Body of pancreas (tissue), 4 donors: ENCODE data around the gene PI4K2B. TPM values are rescaled to one million over a fixed set of nuclear protein-coding genes. Genes with fewer than 3 reads are reported as not detected.
A peak's percentile ranks its signal among the peaks of the same experiment; 100 is the strongest.

Experiments
- ATAC-seq: fragments of 150-250 bp; one replicate; pipeline ENCODE4 v1.9.1; 2016
- DNase-seq, 4 donors: peaks; one replicate each; pipeline ENCODE4 v3.0.0-alpha.2; 2019
- H3K27ac ChIP-seq, 4 donors: fragments of 200-600 bp; sonication (generic); 1 replicate in 3 of 4; 2 replicates in 1 of 4; pipeline versions ENCODE4 v1.5.1 to v1.6.1; 2016 to 2019; ENCODE audit warnings: mild to moderate bottlenecking in 1 of 4, mixed read lengths in 1 of 4, moderate library complexity in 1 of 4
- H3K27me3 ChIP-seq, 2 donors: fragments of 200-600 bp; sonication (generic); one replicate each; pipeline ENCODE4 v1.6.0; 2016; ENCODE audit warnings: mild to moderate bottlenecking in 1 of 2
- H3K36me3 ChIP-seq, 2 donors: fragments of 200-600 bp; sonication (generic); replicated peaks in 1 of 2; 2 replicates each; pipeline ENCODE4 v1.5.1; 2016; ENCODE audit warnings: low read depth in 2 of 2; ENCODE audit not compliant: insufficient read depth in 1 of 2
- H3K4me1 ChIP-seq: fragments of 200-600 bp; sonication (generic); one replicate; pipeline ENCODE4 v1.6.0; 2016
- H3K4me3 ChIP-seq, 2 donors: fragments of 200-600 bp; sonication (generic); 1 replicate in 1 of 2; 2 replicates in 1 of 2; pipeline ENCODE4 v1.5.1; 2016 to 2019
- H3K9me3 ChIP-seq, 3 donors: fragments of 200-600 bp; sonication (generic); 1 replicate in 2 of 3; 2 replicates in 1 of 3; pipeline ENCODE4 v1.5.1; 2016
- CTCF ChIP-seq, 7 experiments: fragments of 450-650 bp in 4 of 7; fragments of 200-600 bp in 3 of 7; sonication (generic) in 3 of 7; IDR thresholded peaks; one replicate each; pipeline ENCODE4 v1.5.1; 2016 to 2019; ENCODE audit warnings: antibody characterized with exemption in 7 of 7
- POLR2A ChIP-seq, 3 donors: fragments of 450-650 bp; IDR thresholded peaks; one replicate each; pipeline ENCODE4 v1.6.1; 2016; ENCODE audit warnings: antibody characterized with exemption in 3 of 3, mild to moderate bottlenecking in 2 of 3
- WGBS, 2 donors: methylation state at CpG; one replicate each; pipeline ENCODE4 v1.1.5; 2017; 5-methylcytosine and 5-hydroxymethylcytosine counted together
- intact Hi-C: fragments of 100-400 bp; cut with DNase I; formaldehyde crosslinking; loops from one replicate; pipeline ENCODE4 v1.15.1; 2023
- total RNA-seq, 2 donors: library from RNA; depleted of rRNA; stranded (reverse); fragments of >200 nt; gene quantifications; one replicate each; pipeline ENCODE4 v1.1.0, GENCODE V29; 2016

The PI4K2B gene
- total RNA-seq, result 10 to 100 TPM in 1 of 2 donors, 1 to 10 TPM in 1; 5.3 to 16.3 TPM

DNA sequence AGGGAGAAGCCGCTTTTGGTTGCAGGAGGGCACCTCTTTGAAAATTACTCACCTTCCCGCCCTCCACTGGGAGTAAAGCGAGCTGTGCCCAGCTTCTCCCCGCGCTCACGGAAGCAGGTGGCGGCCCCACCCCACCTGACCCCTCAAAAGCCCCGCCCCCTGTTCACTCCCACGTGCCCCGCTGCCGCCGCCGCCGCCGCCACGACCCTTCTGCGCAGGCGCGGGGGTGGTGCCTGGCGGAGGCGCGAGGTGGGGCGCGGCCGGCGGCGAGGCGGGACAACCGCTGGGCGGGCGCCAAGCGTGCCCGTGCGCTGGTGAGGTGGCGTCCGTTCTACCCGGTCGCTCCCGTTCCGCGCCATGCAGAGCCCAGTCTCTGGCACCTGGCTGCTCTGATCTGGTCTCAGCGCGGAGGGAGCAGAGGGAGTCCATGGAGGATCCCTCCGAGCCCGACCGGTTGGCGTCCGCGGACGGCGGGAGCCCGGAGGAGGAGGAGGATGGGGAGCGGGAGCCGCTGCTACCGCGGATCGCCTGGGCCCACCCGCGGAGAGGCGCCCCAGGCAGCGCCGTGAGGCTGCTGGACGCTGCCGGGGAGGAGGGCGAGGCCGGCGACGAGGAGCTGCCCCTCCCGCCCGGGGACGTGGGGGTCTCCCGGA is at the start of gene PI4K2B:
TSS of gene PI4K2B (plus strand) at position 297 of the 653 bp plus-strand sequence. CDS start at position 428, 131 bp downstream.
- intact Hi-C loops, result no loop called here
- TF ChIP-seq CTCF (IDR thresholded peaks at IDR 0.05), result peak in 2 of 7 experiments; percentile 1 to 17
- TF ChIP-seq POLR2A (IDR thresholded peaks at IDR 0.05), result peak; percentile 87 to 89 (median 88)

GRCh38 chr4:25184056-25184455 is 49.8 kb upstream of the PI4K2B start:
- no peak for ATAC-seq
- H3K27ac ChIP-seq, result no peak overlapping the region

More for the DNA sequence above, at the start of gene PI4K2B:
- ATAC-seq (peak; percentile 93), DNase-seq (peak; percentile 94 to 97 (median 96))
- Histone ChIP-seq H3K36me3 (no peaks in the 10 kb centered on the region), H3K27ac (peak within 1 kb of the TSS; percentile 94 to 98 (median 96)), H3K27me3 (no peaks in the 10 kb centered on the region), H3K4me3 (peak within 1 kb of the TSS; percentile 88 to 89), H3K4me1 (peaks cover 14% of the 10 kb centered on the region), H3K9me3 (no peaks in the 10 kb centered on the region)
- WGBS, 2 donors, result 1 to 3% methylated on average over 12 to 62 of the region's 72 CpGs

GRCh38 chr4:25190407-25190806 is 43.4 kb upstream of the PI4K2B start:
- no peak for TF ChIP-seq CTCF (IDR thresholded peaks at IDR 0.05)
- TF ChIP-seq POLR2A (IDR thresholded peaks at IDR 0.05), result no peak
- Histone ChIP-seq H3K36me3 (no peaks in the 10 kb centered on the region), H3K27me3 (no peaks in the 10 kb centered on the region), H3K27ac (no peak overlapping the region), H3K4me3 (no peak overlapping the region), H3K9me3 (no peaks in the 10 kb centered on the region), H3K4me1 (no peaks in the 10 kb centered on the region)
- WGBS, 2 donors, result 56 to 68% methylated on average over 2 of the region's 2 CpGs
- intact Hi-C loops, result no loop called here
- DNase-seq (no peak), ATAC-seq (no peak)

More at GRCh38 chr4:25184056-25184455, 49.8 kb upstream of the PI4K2B start:
- 73 to 88% methylated on average over 4 of the region's 4 CpGs for WGBS, 2 donors
- Histone ChIP-seq H3K4me1 (no peaks in the 10 kb centered on the region), H3K27me3 (no peaks in the 10 kb centered on the region), H3K9me3 (no peaks in the 10 kb centered on the region), H3K36me3 (no peaks in the 10 kb centered on the region), H3K4me3 (no peak overlapping the region)
- intact Hi-C loops, result no loop called here
- no peak for TF ChIP-seq POLR2A (IDR thresholded peaks at IDR 0.05)
- TF ChIP-seq CTCF (IDR thresholded peaks at IDR 0.05), result no peak
- DNase-seq, result no peak

DNA sequence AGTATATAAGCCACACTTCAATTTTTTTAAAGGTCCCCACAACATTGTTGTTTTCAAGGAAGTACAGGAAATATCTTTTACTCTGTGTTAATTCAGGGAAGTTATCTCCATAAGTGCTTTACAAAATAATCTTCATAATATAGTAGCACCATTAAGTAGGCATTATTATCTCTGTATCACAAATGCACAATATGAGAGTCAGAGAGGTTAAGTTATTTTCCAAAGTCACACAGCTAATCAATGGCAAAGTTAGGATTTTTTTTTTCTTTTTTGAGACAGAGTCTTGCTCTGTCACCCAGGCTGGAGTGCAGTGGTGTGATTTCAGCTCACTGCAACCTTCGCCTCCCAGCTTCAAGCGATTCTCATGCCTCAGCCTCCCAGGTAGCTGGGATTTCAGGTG is 35.1 kb upstream of the PI4K2B start:
- intact Hi-C loops, result no loop called here
- WGBS, 2 donors, result 97% methylated on average over 2 of the region's 2 CpGs
- no peak overlapping the region for H3K27ac ChIP-seq
- H3K36me3 ChIP-seq, result no peaks in the 10 kb centered on the region
- H3K4me1 ChIP-seq, result no peaks in the 10 kb centered on the region
- no peaks in the 10 kb centered on the region for H3K27me3 ChIP-seq
- H3K9me3 ChIP-seq, result no peaks in the 10 kb centered on the region
- DNase-seq (no peak), ATAC-seq (no peak)
- no peak overlapping the region for H3K4me3 ChIP-seq
- TF ChIP-seq POLR2A (IDR thresholded peaks at IDR 0.05), result no peak
- no peak for TF ChIP-seq CTCF (IDR thresholded peaks at IDR 0.05)

GRCh38 chr4:25207997-25208396 is 25.8 kb upstream of the PI4K2B start:
- Histone ChIP-seq H3K4me1 (no peaks in the 10 kb centered on the region), H3K36me3 (no peaks in the 10 kb centered on the region), H3K27ac (no peak overlapping the region), H3K9me3 (no peaks in the 10 kb centered on the region), H3K4me3 (no peak overlapping the region), H3K27me3 (no peaks in the 10 kb centered on the region)
- ATAC-seq (no peak), DNase-seq (no peak)
- intact Hi-C loops, result no loop called here
- TF ChIP-seq CTCF (IDR thresholded peaks at IDR 0.05) (no peak), POLR2A (IDR thresholded peaks at IDR 0.05) (no peak)
- WGBS, 2 donors, result 85 to 90% methylated on average over 1 of the region's 1 CpG
